GF-D8 (cell line): ENCODE data around the gene CREB3L2.
"Not testable (repeated sequence)": the region's sequence is repeated elsewhere in the genome, so short reads cannot be mapped to it uniquely, and the experiment has no call there.

ENCODE experiments used
- DNase-seq: peaks from one replicate; lab custom pipeline; 2025; lab: John Stamatoyannopoulos, UW

CREB3L2 gene, protein sequence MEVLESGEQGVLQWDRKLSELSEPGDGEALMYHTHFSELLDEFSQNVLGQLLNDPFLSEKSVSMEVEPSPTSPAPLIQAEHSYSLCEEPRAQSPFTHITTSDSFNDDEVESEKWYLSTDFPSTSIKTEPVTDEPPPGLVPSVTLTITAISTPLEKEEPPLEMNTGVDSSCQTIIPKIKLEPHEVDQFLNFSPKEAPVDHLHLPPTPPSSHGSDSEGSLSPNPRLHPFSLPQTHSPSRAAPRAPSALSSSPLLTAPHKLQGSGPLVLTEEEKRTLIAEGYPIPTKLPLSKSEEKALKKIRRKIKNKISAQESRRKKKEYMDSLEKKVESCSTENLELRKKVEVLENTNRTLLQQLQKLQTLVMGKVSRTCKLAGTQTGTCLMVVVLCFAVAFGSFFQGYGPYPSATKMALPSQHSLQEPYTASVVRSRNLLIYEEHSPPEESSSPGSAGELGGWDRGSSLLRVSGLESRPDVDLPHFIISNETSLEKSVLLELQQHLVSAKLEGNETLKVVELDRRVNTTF

GRCh38 chr7:138001529-138002095, at the start of gene CREB3L2:
TSS of gene CREB3L2 (minus strand) at chr7:138002086. CDS start at chr7:138001705, 381 bp downstream.
- peak; percentile 30 for DNase-seq

GRCh38 chr7:138049505-138050116, 47.7 kb upstream of the CREB3L2 start:
- no peak for DNase-seq

DNA sequence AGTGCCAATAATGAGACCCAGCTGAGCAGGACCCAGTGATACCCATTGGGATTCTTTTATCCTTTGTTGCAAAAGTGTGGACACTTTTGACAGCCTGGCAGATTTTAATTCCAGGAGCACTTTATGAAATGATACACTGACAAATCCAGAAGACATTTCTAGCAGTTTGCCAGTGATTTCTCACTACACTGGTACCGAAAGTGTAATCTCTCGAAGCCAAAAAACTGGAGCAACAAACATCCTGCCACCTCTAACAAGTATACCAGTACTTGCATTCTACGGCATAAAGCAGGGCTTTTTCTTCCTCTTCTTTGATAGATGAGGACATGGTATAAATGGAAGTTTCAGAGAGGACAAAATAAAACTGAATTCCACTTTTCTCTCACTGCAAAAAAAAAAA, 46.0 kb upstream of the CREB3L2 start:
- DNase-seq, result no peak

GRCh38 chr7:138044897-138045296, 43.0 kb upstream of the CREB3L2 start:
- DNase-seq, result no peak

DNA sequence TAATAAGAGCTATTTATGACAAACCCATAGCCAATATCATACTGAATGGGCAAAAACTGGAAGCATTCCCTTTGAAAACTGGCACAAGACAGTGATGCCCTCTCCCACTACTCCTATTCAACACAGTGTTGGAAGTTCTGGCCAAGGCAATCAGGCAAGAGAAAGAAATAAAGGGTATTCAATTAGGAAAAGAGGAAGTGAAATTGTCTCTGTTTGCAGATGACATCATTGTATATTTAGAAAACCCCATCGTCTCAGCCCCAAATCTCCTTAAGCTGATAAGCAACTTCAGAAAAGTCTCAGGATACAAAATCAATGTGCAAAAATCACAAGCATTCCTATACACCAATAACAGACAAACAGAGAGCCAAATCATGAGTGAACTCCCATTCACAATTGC, 38.2 kb upstream of the CREB3L2 start:
- not testable (repeated sequence) for DNase-seq

DNA sequence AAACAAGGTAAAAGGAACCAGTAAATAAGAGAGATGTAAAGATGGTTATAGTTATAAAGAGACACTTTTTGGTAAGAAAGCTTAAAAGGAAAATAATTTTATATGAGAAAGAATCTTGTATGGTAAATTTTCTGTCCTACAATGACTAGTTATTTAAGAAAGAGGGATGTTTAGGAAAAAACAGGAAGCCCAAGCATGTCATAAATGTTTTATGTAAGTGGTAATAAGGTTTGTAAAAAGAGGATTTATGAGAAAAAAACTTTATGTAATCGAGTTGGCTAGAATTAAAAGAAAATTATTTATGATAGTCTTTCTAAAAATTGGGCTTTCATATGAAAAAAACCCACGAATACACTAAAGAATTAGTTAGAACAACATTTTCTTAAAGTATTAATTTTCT, 34.2 kb upstream of the CREB3L2 start:
- no peak for DNase-seq

GRCh38 chr7:138033241-138033640, 31.4 kb upstream of the CREB3L2 start:
- no peak for DNase-seq

- no peak for DNase-seq
Measured at GRCh38 chr7:138032770-138033169, 30.9 kb upstream of the CREB3L2 start.

DNA sequence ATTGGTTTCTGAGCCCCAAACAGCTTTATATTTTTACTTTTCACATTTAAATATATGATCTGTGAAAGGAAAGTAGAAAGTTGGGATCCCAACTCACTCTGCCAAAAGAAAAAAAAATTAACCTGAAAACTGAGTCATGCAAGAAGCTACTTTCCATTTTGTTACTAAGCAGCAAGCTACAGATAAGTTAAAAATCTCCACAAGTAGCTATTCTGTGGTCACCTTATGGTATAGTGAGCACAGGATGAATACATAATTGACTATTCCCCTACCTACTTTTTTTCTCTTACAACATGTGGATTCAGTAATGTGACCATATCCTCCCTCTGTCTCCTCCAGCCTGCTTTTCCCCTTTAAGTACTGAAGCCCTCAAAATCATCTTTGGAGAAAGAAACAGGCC, 30.3 kb upstream of the CREB3L2 start:
- DNase-seq, result no peak

- DNase-seq, result no peak
Measured at GRCh38 chr7:138030679-138031351, 28.9 kb upstream of the CREB3L2 start.

DNA sequence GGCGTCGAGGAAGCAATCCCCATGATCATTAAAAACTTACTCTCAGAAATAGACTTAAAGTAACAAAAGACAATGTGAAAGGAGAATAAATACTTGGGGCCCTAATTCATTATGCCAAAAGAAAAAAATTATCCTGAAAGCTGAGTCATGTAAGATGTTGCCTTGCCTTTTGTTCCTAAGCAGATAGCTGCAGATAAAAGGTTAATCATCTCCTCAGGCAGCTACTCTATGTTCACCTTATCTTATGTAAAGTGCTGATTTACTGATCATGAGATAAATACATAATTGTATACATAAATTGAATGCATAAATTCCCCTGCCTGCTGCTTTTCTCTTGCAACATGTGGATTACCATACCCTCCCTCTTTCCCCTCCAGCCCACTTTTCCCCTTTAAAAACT, 28.1 kb upstream of the CREB3L2 start:
- no peak for DNase-seq

GRCh38 chr7:138029126-138029525, 27.2 kb upstream of the CREB3L2 start:
- DNase-seq, result no peak

DNA sequence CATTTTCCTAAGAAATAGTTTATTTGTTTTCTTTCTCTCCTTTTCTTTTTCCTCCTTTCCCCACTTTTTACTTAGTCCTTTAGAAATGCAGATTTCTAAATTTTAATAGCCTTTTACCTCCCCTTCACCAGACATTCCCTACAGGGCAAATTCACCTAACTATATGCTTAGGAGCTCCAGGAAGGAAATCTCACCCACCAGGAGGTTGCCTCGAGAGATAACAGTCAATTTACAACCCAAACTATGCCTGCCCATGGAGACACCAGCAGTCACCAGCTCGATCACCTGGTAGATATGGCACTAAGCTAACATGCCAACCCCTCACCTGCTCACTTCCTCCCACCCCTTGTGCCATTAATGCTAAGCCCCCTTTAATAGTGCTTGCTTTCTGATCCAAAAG, 25.2 kb upstream of the CREB3L2 start:
- DNase-seq, result no peak

DNA sequence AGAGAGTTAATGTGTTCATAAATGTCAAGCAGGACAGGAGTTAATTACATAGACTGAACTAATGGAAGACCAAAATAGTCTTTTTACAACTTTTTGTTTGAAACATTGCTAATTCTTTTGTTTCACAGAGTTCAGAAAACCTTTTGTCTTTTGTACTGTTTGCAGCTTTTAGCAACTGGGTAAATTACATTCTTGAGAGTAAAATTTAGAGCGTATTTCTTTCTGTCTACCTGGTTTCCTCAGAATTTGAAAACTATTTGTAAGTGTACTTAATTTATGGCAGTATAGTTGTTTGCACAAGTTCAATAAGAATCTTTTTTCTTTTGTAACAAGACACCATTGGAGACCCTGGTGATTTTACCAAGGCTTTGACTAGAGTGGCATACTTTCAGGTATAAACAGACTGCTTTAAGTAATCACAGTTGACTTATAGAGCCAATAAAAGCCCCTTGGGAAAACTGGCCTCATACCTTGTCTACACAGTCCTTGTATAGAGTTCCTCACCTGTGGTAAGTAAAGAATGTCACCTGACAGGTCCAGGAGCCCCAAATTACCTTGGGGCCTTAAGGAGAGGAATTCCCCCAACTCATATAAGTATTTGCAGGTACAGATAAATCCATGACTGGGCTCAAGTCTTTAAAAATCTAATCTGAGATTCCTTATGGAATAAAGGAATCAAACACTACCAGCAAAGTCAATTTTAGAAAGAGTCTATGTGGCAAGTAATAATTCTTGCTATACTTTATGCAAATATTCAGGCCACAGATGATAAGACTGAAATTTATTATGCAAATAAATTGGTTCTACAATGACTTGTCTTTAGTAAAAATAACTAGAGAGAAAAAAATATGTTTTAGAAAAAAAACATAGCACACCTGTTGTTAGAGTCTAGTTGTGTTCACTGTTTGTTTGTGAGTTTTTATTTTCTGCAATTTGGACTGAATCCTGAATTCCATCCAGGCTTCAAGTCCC, 23.6 kb upstream of the CREB3L2 start:
- DNase-seq, result no peak

DNA sequence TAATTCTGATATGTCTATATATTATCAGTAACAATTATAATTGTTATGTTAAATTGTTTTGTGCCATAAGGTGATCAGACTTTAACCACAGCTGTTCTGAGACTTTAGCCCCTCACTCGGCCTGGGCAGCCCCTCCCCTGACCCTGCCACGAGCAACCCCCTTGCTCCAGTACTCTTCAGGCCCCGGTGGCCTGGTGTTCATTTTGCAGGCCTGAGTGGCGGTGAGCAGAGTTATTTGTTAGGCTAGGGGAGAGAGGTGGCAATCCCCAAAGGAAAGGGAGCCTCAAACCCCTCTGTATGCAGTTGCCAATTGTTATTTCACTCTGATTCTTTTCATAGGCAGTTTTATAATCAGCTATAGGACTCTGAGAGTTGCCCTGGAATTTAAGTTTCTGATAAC, 22.9 kb upstream of the CREB3L2 start:
- no peak for DNase-seq

- no peak for DNase-seq
Measured at GRCh38 chr7:138024343-138024691, 22.4 kb upstream of the CREB3L2 start.

- DNase-seq, result no peak
Measured at GRCh38 chr7:138023618-138024342, 21.9 kb upstream of the CREB3L2 start.

GRCh38 chr7:138021889-138022288, 20.0 kb upstream of the CREB3L2 start:
- no peak for DNase-seq

DNA sequence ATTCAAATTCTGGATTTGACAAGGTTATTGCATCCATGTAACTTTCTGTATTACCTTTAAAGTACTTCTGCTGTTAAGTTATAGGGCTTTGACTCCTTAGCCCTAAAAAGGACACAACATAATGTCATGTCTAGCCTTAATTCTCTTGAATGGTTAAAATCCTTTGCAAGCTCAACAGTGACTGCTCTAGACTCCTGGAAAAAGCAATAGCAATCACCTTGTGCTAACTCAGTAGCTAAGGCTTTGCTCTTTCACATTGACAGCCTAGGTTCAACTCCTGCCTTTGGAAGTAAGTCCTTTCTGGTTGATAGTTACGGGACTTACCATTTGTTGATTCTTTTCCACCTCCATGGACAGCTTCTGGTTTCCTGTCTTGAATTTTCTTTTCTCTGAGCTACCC, 16.1 kb upstream of the CREB3L2 start:
- DNase-seq, result no peak

DNA sequence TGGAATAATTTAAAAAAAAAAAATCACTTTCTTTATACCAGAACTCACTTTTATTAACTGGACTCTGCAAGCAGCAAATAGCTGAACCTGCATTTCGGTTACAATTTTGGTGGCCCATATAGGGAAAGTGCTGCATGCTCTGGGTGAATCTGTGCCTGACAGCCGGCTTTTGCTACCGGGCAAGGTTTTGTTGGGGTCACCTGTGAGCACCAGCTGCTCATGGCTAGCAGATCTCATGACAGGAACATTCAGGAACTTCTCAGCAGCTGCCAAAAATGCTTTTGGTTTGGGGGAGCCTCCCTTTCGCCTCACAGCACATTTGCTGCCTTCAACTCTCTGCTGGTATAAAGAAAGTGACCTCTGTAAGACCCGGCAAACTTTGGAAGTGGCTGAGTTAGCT, 13.2 kb upstream of the CREB3L2 start:
- no peak for DNase-seq

GRCh38 chr7:138014686-138015085, 12.8 kb upstream of the CREB3L2 start:
- DNase-seq, result no peak
